ENCODE results near the gene VSX2.

- TF ChIP-seq ZNF263 (CRISPR knock-in tag; IDR thresholded peaks at IDR 0.05) (no peak), GABPB1 (CRISPR knock-in tag; IDR thresholded peaks at IDR 0.05) (no peak), CBX5 (CRISPR knock-in tag; IDR thresholded peaks at IDR 0.05; ENCODE audit: borderline replicate concordance) (no peak), PREB (CRISPR knock-in tag; IDR thresholded peaks at IDR 0.05) (no peak), ZNF781 (CRISPR knock-in tag; IDR thresholded peaks at IDR 0.05; ENCODE audit: borderline replicate concordance, not compliant biosample characterization) (no peak)
Measured at GRCh38 chr14:74244115-74244514, 4.9 kb downstream of the VSX2 start.

All from HepG2 (cell line).